HEK293T (cell line): ENCODE data around the gene ALOX5.

Experiments used
- BHLHE40 ChIP-seq: fragments of 450-650 bp; IDR thresholded peaks from 2 replicates; pipeline ENCODE4 v1.6.1; 2016; ENCODE audit warnings: mild to moderate bottlenecking, moderate library complexity, borderline replicate concordance
- ELF4 ChIP-seq: fragments of 450-650 bp; IDR thresholded peaks from 2 replicates; pipeline ENCODE4 v1.6.1; 2017; ENCODE audit warnings: antibody characterized with exemption
- FOXA1 ChIP-seq: fragments of 450-650 bp; IDR thresholded peaks from 2 replicates; pipeline ENCODE4 v1.6.1; 2016; ENCODE audit warnings: mild to moderate bottlenecking
- HDGF ChIP-seq: fragments of 450-650 bp; IDR thresholded peaks from 2 replicates; pipeline ENCODE4 v1.6.1; 2017; ENCODE audit warnings: antibody characterized with exemption, borderline replicate concordance

- TF ChIP-seq FOXA1 (no peak), ELF4 (no peak), BHLHE40 (no peak), HDGF (no peak)
These were observed 48.3 kb downstream of the ALOX5 start for GRCh38 chr10:45422207-45422865.
